HL-60 (cell line): Measurements from ENCODE around the gene NHERF1.

Experiments used
- TF ChIP-seq, protein P1 (sequence below): IDR thresholded peaks from one replicate; pipeline ENCODE4 v1.5.1; 2011; ENCODE audit warnings: low read length, control low read depth, inconsistent platforms; ENCODE audit not compliant: insufficient read depth
- TF ChIP-seq, protein P2 (sequence below): IDR thresholded peaks from 2 replicates; pipeline ENCODE4 v1.6.1; 2012; ENCODE audit warnings: low read depth; ENCODE audit not compliant: insufficient replicate concordance

DNA sequence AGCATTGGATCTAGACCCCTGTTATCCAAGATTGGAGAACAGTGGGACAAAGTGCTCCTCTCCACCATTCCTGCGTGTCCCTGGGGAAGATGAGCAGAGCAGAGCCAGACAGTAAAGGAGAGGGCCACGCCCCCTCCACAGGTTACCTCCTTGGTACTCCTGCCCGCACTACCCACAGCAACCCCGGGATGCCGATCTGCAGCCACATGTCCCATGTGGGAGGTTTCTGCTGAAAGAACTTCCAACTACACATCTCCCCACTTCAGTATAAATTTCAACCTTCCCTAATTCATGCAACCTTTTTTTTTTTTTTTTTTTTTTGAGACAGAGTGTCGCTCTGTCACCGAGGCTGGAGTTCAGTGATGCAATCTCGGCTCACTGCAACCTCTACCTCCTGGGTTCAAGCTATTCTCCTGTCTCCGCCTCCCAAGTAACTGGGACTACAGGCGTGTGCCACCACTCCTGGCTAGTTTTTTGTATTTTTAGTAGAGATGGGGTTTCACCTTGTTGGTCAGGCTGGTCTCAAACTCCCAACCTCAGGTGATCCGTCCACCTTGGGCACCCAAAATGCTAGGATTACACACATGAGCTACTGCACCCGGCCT, 9.1 kb upstream of the NHERF1 start:
- TF ChIP-seq, protein P1, sequence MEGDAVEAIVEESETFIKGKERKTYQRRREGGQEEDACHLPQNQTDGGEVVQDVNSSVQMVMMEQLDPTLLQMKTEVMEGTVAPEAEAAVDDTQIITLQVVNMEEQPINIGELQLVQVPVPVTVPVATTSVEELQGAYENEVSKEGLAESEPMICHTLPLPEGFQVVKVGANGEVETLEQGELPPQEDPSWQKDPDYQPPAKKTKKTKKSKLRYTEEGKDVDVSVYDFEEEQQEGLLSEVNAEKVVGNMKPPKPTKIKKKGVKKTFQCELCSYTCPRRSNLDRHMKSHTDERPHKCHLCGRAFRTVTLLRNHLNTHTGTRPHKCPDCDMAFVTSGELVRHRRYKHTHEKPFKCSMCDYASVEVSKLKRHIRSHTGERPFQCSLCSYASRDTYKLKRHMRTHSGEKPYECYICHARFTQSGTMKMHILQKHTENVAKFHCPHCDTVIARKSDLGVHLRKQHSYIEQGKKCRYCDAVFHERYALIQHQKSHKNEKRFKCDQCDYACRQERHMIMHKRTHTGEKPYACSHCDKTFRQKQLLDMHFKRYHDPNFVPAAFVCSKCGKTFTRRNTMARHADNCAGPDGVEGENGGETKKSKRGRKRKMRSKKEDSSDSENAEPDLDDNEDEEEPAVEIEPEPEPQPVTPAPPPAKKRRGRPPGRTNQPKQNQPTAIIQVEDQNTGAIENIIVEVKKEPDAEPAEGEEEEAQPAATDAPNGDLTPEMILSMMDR = no peak
- TF ChIP-seq, protein P2, sequence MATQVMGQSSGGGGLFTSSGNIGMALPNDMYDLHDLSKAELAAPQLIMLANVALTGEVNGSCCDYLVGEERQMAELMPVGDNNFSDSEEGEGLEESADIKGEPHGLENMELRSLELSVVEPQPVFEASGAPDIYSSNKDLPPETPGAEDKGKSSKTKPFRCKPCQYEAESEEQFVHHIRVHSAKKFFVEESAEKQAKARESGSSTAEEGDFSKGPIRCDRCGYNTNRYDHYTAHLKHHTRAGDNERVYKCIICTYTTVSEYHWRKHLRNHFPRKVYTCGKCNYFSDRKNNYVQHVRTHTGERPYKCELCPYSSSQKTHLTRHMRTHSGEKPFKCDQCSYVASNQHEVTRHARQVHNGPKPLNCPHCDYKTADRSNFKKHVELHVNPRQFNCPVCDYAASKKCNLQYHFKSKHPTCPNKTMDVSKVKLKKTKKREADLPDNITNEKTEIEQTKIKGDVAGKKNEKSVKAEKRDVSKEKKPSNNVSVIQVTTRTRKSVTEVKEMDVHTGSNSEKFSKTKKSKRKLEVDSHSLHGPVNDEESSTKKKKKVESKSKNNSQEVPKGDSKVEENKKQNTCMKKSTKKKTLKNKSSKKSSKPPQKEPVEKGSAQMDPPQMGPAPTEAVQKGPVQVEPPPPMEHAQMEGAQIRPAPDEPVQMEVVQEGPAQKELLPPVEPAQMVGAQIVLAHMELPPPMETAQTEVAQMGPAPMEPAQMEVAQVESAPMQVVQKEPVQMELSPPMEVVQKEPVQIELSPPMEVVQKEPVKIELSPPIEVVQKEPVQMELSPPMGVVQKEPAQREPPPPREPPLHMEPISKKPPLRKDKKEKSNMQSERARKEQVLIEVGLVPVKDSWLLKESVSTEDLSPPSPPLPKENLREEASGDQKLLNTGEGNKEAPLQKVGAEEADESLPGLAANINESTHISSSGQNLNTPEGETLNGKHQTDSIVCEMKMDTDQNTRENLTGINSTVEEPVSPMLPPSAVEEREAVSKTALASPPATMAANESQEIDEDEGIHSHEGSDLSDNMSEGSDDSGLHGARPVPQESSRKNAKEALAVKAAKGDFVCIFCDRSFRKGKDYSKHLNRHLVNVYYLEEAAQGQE = no peak
